ENCODE results near the gene GPAT3.
A peak's percentile ranks its signal among the peaks of the same experiment; 100 is the strongest.
"Not testable (repeated sequence)": the region's sequence is repeated elsewhere in the genome, so short reads cannot be mapped to it uniquely, and the experiment has no call there.

Gene GPAT3

DNA sequence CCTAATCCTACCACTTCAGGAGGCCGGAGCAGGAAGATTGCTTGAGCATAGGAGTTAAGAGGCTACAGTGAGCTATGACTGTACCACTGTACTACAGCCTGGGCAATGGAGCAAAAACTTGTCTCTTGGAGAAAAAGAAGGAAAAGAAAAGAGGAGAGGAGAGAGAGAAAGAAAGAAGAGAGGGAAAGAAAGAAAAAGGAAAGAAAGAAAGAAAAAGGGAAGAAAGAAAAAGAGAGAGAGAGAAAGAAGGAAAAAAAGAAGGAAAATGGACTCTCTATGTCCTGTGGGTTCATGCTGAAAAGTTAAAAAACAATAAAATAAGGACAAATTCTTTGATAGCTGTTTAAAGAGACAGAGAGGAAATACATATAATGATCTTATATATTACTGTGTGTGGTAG, 37.7 kb upstream of the GPAT3 start:
- Histone ChIP-seq H3K4me3 (ENCODE audit: low read depth, low read length) (no peak overlapping the region), H3K36me3 (replicated peaks) (no peaks in the 10 kb centered on the region), H3K27ac (no peak overlapping the region), H3K27me3 (replicated peaks) (no peaks in the 10 kb centered on the region)
- in situ Hi-C loops (cut with HindIII; ENCODE audit: low pct_ligation_motif_present, low sequenced_read_pairs) = no loop called here
- DNase-seq = no peak
- TF ChIP-seq, protein P1, sequence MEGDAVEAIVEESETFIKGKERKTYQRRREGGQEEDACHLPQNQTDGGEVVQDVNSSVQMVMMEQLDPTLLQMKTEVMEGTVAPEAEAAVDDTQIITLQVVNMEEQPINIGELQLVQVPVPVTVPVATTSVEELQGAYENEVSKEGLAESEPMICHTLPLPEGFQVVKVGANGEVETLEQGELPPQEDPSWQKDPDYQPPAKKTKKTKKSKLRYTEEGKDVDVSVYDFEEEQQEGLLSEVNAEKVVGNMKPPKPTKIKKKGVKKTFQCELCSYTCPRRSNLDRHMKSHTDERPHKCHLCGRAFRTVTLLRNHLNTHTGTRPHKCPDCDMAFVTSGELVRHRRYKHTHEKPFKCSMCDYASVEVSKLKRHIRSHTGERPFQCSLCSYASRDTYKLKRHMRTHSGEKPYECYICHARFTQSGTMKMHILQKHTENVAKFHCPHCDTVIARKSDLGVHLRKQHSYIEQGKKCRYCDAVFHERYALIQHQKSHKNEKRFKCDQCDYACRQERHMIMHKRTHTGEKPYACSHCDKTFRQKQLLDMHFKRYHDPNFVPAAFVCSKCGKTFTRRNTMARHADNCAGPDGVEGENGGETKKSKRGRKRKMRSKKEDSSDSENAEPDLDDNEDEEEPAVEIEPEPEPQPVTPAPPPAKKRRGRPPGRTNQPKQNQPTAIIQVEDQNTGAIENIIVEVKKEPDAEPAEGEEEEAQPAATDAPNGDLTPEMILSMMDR (IDR thresholded peaks at IDR 0.05; ENCODE audit: low read depth, low read length, missing control alignments) = no peak

DNA sequence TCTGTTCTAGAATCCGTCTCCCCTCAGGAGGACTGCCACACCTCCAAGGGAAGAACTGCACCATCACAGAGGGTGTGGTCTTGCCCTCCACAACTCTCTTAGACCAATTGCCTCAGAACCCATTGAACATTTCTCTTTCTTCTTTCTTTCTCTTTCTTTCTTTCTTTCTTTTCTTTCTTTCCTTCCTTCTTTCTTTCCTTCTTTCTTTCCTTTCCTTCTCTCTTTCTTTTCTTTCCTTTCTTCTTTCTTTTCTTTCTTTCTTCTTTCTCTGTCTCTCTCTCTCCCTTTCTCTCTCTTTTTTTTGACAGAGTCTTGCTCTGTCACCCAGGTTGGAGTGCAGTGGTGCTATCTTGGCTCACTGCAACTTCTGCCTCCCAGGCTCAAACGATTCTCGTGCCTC, 34.2 kb upstream of the GPAT3 start:
- DNase-seq; in situ Hi-C loops (cut with HindIII; ENCODE audit: low pct_ligation_motif_present, low sequenced_read_pairs); H3K27ac ChIP-seq: not testable (repeated sequence)

DNA sequence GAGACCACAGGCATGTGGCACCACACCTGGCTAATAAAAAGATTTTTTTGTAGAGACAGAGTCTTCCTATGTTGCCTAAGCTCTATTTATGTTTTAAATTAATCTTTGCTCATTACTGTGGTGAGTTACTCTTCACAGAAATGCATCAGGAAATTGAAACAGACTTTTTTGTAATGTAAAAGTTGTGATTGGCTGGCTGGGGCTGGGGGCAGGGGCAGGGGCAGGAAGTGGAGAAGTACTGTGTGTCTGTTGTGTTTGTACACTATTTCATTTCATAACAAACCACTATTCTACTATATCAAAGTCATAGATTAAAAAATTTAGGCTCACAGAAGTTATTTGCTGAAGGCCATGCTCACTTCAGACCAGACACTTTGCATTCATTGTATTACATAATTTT, 31.9 kb upstream of the GPAT3 start:
- H3K36me3 ChIP-seq (replicated peaks) = no peaks in the 10 kb centered on the region
- H3K4me3 ChIP-seq (ENCODE audit: low read depth, low read length) = no peak overlapping the region
- H3K27me3 ChIP-seq (replicated peaks) = no peaks in the 10 kb centered on the region
- no peak for DNase-seq
- H3K27ac ChIP-seq = no peak overlapping the region
- in situ Hi-C loops (cut with HindIII; ENCODE audit: low pct_ligation_motif_present, low sequenced_read_pairs) = no loop called here
- TF ChIP-seq, protein P1 (IDR thresholded peaks at IDR 0.05; ENCODE audit: low read depth, low read length, missing control alignments) = no peak

More for the DNA sequence above, 34.2 kb upstream of the GPAT3 start:
- H3K36me3 ChIP-seq (replicated peaks); H3K27me3 ChIP-seq (replicated peaks); H3K4me3 ChIP-seq (ENCODE audit: low read depth, low read length): not testable (repeated sequence)

DNA sequence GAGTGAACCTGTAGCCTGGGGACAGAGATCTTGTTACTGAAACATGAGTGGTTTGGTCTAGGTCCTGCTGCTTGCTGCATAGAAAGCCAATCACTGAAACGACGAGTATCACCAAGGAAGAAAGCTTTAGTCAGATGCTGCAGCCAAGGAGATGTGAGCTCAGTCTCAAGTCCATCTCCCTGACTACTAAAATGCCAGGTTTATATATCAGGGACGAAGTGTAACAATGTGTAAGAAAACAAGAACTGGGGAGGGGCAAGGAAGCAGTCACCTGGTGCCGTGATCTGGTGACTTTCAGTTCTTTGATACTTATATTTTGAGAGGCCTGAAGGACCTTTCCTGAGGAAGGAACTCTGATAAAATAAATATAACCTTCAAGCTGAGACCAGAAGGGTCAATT, 31.4 kb upstream of the GPAT3 start:
- Histone ChIP-seq H3K36me3 (replicated peaks) (no peaks in the 10 kb centered on the region), H3K27me3 (replicated peaks) (no peaks in the 10 kb centered on the region), H3K27ac (no peak overlapping the region), H3K4me3 (ENCODE audit: low read depth, low read length) (no peak overlapping the region)
- no peak for DNase-seq
- TF ChIP-seq, protein P1 (IDR thresholded peaks at IDR 0.05; ENCODE audit: low read depth, low read length, missing control alignments) = no peak
- in situ Hi-C loops (cut with HindIII; ENCODE audit: low pct_ligation_motif_present, low sequenced_read_pairs) = no loop called here

DNA sequence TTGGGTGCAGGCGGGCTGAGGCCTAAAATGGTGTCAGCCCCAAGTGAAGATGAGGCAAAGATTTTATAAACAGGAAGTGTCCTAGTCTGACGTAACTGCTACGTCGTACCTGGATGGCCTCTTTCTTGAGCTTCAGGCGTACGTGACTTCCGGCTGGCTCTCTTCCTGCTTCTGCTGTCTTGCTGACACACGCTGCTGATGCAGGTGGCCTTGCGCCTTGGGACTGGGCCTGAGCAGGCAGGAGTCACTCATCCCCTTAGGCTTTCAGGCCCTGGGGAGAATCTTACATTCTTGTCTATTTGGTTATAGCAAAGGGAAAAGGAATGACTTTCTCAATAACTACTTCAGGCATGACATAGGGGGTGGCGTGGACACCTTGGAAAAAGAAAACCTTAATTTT, 30.9 kb upstream of the GPAT3 start:
- Histone ChIP-seq H3K4me3 (ENCODE audit: low read depth, low read length) (no peak overlapping the region), H3K27me3 (replicated peaks) (no peaks in the 10 kb centered on the region), H3K36me3 (replicated peaks) (no peaks in the 10 kb centered on the region), H3K27ac (no peak overlapping the region)
- in situ Hi-C loops (cut with HindIII; ENCODE audit: low pct_ligation_motif_present, low sequenced_read_pairs) = no loop called here
- DNase-seq = no peak
- TF ChIP-seq, protein P1 (IDR thresholded peaks at IDR 0.05; ENCODE audit: low read depth, low read length, missing control alignments) = no peak

DNA sequence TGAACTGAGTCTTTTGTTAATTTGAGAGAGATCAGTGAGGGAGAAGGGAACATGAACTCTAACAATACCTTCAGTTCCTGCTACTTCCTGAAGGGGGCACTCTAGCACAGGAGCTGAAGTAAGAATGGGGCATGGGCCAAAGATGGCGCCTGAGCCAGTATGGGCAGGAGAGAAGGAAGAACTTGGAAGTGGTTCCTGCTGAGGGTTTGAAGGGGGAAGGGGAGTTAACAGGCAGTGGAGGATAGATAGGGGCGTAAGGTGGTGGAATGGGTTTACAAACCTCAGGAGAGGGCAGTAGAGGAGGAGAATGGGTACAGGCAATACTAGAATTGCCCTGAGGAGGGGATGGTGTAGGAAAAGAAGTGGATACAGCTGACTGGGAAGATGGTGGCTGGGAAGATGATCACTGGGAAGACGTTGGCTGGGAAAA, 26.7 kb upstream of the GPAT3 start:
- TF ChIP-seq, protein P1 (IDR thresholded peaks at IDR 0.05; ENCODE audit: low read depth, low read length, missing control alignments) = peak; percentile 75
- H3K27ac ChIP-seq; H3K27me3 ChIP-seq (replicated peaks); H3K36me3 ChIP-seq (replicated peaks); H3K4me3 ChIP-seq (ENCODE audit: low read depth, low read length); in situ Hi-C loops (cut with HindIII; ENCODE audit: low pct_ligation_motif_present, low sequenced_read_pairs): not testable (repeated sequence)
- peak; percentile 55 for DNase-seq

Data from brain microvascular endothelial cell (primary cell).